SK-MEL-5 (cell line): ENCODE results near the gene XRCC2. TPM values are rescaled to one million over a fixed set of nuclear protein-coding genes. Genes with fewer than 3 reads are reported as not detected.

ENCODE experiments used
- small RNA-seq, 2 experiments: library from RNA; depleted of rRNA; stranded (forward); fragments of <200 nt; gene quantifications; one replicate each; pipeline ENCODE3, GENCODE V24; 2014
- total RNA-seq: library from RNA; depleted of rRNA; stranded (reverse); fragments of >200 nt; shearing (Covaris generic); gene quantifications from 2 replicates; pipeline ENCODE4 v1.2.3, GENCODE V29; 2014; rRNA removed

The XRCC2 gene
- total RNA-seq, 1 experiment from 2014 or later: 13.2 TPM

Small RNA genes within 50 kb of the gene (small RNA-seq; reads per million reads assigned to genes)
- gene RF00568: 0 reads per million in 2 experiments

Other genes starting within 250 kb of the XRCC2 start
- gene KMT2C, start 240.1 kb downstream of the XRCC2 start, total RNA-seq: 14.6 and 15.6 TPM in 2 replicates
- gene ACTR3B, start 83.6 kb upstream of the XRCC2 start, total RNA-seq: 13.7 and 23.2 TPM in 2 replicates